GM12874 (cell line): Measurements from ENCODE around the gene DOK6.

ENCODE experiments used
- CTCF ChIP-seq: IDR thresholded peaks from 2 replicates; pipeline ENCODE4 v1.5.1; 2011; ENCODE audit warnings: low read depth, mild to moderate bottlenecking, control low read depth, low read length, moderate library complexity; ENCODE audit not compliant: insufficient read depth

The DOK6 gene

GRCh38 chr18:69658103-69658502 is 257.4 kb downstream of the DOK6 start:
- TF ChIP-seq CTCF, result no peak

- TF ChIP-seq CTCF, result no peak
Observed at GRCh38 chr18:69658685-69659084, 258.0 kb downstream of the DOK6 start.

- no peak for TF ChIP-seq CTCF
Observed at GRCh38 chr18:69659142-69659651, 258.5 kb downstream of the DOK6 start.

- TF ChIP-seq CTCF, result no peak
Observed at GRCh38 chr18:69664399-69664798, 263.7 kb downstream of the DOK6 start.

GRCh38 chr18:69674292-69674877 is 273.7 kb downstream of the DOK6 start:
- no peak for TF ChIP-seq CTCF

GRCh38 chr18:69674966-69675365 is 274.3 kb downstream of the DOK6 start:
- no peak for TF ChIP-seq CTCF

GRCh38 chr18:69677595-69677994 is 276.9 kb downstream of the DOK6 start:
- TF ChIP-seq CTCF, result no peak
